IPS-15b (cell line): ENCODE measurements around the gene PIK3C2B.

Experiments used
- H3K27me3 ChIP-seq: one replicate; pipeline ENCODE4 v1.6.1; 2013; ENCODE audit warnings: low read length; ENCODE audit not compliant: control insufficient read depth, insufficient read depth
- H3K36me3 ChIP-seq: one replicate; pipeline ENCODE4 v1.6.1; 2013; ENCODE audit warnings: low read length; ENCODE audit not compliant: control insufficient read depth, insufficient read depth
- H3K4me1 ChIP-seq: one replicate; pipeline ENCODE4 v1.6.1; 2013; ENCODE audit warnings: mild to moderate bottlenecking, low read length; ENCODE audit not compliant: control insufficient read depth, insufficient read depth
- H3K4me3 ChIP-seq: one replicate; pipeline ENCODE4 v1.5.1; 2013; ENCODE audit warnings: low read depth, low read length
- H3K9ac ChIP-seq: one replicate; pipeline ENCODE4 v1.6.1; 2013; ENCODE audit warnings: low read depth, mild to moderate bottlenecking, low read length
- H3K9me3 ChIP-seq: one replicate; pipeline ENCODE4 v1.6.1; 2013; ENCODE audit warnings: mild to moderate bottlenecking, low read length; ENCODE audit not compliant: control insufficient read depth, insufficient read depth

PIK3C2B gene

DNA sequence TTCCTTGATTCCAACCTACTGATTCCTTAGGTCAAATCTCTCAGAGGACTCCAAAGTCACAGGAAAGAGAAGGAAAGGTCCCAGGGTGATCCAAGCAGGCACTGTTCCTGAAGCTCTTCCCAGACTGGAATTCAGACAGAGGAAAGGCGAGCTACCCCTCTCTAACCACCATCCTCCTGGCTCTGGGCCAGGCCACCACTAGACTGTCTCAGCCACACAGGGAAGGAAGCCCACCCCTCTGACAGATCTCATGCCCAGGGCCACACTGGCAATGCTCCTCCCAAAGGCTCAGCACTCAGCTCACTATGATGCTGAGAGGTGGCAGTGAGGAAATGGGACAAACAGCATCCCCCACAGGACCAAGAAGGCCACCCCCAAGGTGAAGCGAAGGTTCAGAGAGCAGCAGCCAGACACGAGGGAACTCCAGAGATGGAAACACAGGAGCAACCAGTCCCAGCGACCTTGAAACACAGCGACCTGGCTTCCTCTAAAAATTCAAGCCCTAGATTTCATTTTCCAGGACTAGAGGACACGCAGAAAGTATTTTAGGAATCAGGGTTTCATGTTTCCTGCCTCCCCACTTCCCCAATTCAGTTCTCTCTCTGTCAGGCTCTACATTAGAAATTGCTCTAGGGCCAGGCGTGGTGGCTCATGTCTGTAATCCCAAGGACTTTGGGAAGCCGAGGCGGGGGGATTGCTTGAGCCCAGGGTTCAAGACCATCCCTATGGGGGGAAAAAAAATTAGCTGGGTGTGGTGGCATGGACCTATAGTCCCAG, 18.8 kb downstream of the PIK3C2B start:
- peaks cover 6% of the 10 kb centered on the region for H3K4me1 ChIP-seq
- H3K36me3 ChIP-seq = no peaks in the 10 kb centered on the region
- no peak overlapping the region for H3K4me3 ChIP-seq
- no peak overlapping the region for H3K9ac ChIP-seq
- no peaks in the 10 kb centered on the region for H3K27me3 ChIP-seq
- no peaks in the 10 kb centered on the region for H3K9me3 ChIP-seq

DNA sequence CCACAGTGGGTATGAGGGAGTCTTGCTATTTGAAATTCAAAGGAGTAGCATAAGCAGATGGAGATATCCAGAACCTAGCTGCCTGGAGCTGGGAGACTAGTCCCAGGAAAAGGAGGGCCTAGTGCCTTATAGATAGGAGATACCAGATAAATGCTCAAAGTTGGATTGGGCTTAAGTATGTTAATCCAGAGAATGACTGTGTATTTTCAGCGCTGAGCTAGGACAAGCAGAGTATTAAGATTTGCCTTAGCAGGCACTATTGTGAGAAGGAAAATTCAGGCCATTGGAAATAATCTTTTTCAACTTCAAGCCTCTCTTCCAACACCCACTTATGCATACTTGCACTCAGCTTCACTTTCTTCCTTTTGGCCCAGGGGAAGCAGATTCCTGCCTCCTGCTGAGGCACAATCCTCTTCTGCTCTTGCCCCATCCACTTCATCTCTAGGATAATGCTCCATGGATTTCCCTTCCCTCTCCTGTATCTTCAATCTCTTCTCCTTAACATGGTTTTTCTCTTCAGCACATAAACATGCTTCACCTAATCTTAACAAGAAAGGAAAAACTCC, 21.1 kb downstream of the PIK3C2B start:
- Histone ChIP-seq H3K9me3 (no peaks in the 10 kb centered on the region), H3K4me1 (peaks cover 6% of the 10 kb centered on the region), H3K4me3 (no peak overlapping the region), H3K9ac (no peak overlapping the region), H3K36me3 (peaks cover 4% of the 10 kb centered on the region), H3K27me3 (no peaks in the 10 kb centered on the region)

DNA sequence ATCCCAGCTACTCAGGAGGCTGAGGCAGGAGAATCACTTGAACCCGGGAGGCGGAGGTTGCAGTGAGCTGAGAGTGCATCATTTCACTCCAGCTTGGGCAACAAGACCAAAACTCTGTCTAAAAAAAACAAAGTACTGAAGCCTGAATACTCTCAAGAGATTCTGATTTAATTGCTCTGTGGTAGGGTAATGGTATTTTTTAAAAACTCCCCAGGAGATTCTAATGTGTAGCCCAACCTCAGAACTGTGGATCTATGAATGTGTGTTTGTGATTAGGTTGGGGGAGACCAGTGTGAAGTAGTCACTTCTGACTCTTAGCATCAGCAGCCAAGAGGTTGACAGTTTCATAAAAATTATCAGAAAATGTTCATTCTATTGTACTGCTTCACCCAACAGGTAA, 21.9 kb downstream of the PIK3C2B start:
- Histone ChIP-seq H3K9me3 (no peaks in the 10 kb centered on the region), H3K4me1 (peaks cover 6% of the 10 kb centered on the region), H3K36me3 (peaks cover 4% of the 10 kb centered on the region), H3K9ac (no peak overlapping the region), H3K4me3 (no peak overlapping the region), H3K27me3 (no peaks in the 10 kb centered on the region)

DNA sequence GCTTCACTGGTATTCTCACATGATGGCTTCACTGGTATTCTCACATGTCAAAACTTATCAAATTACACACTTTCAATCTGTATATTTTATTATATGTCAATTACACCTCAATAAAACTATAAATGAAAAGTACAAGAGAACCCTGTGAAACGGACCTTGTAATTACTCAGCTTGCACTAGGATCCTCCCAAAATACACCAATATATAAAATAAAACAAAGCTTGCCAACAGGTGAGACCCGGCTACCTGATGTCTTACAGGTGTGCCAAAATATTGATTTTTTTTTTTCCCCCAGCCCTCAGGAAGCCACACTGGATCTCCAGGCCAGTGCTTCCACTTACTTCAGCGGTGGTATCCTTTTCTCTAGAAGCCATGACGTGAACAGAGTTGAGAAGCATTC, 22.9 kb downstream of the PIK3C2B start:
- Histone ChIP-seq H3K27me3 (no peaks in the 10 kb centered on the region), H3K36me3 (peaks cover 4% of the 10 kb centered on the region), H3K9ac (no peak overlapping the region), H3K9me3 (no peaks in the 10 kb centered on the region), H3K4me3 (no peak overlapping the region), H3K4me1 (peaks cover 9% of the 10 kb centered on the region)

DNA sequence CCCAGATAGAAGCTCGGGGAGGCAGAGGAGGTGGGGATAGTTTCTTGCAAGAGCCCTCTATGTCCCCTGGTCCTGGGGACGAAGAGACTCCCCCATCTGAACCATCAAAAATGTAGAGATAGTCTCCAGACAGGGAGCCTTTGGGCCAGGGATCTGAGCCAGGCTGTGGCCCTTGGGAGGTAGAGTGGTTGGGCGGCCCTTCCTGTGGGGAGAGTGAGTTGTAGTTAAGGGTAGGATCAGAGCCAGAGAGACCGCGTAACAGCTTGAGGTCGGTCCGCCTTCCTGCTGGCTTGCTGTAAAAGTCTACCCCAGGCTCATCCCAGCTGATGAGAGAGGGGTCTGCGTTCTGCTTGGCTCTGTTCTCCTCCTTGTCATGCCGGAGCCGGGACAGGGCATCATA, 25.3 kb downstream of the PIK3C2B start:
- Histone ChIP-seq H3K4me3 (no peak overlapping the region), H3K9me3 (no peaks in the 10 kb centered on the region), H3K9ac (no peak overlapping the region), H3K27me3 (no peaks in the 10 kb centered on the region), H3K36me3 (peaks cover 4% of the 10 kb centered on the region), H3K4me1 (peaks cover 13% of the 10 kb centered on the region)

DNA sequence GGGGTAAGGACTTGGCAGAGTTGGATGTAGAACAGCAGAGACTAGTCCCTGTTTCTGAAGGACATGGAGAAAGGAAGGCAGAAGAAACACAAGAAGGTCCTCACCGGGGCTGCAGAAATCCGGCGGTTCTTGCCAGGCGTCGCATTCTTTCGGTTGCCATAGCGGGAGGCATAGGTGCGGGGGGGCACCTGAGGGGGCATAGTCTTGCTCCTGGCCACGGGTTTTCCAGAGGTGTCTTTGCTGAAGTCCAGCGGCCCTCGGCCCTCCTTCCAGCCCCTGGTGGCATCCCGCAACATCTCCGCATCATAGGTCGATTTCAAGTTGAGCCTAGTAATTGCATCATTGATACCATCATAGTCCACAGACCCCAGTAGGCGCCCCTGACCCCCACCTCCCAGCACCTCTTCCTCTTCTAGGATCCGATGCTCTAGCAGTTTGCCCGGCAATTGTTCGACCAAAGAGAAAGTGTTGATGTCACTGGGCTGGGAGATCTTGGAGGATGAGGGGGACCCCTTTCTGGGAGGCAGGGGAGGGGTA, 25.8 kb downstream of the PIK3C2B start:
- no peak overlapping the region for H3K4me3 ChIP-seq
- no peaks in the 10 kb centered on the region for H3K27me3 ChIP-seq
- peaks cover 13% of the 10 kb centered on the region for H3K4me1 ChIP-seq
- no peak overlapping the region for H3K9ac ChIP-seq
- peaks cover 4% of the 10 kb centered on the region for H3K36me3 ChIP-seq
- no peaks in the 10 kb centered on the region for H3K9me3 ChIP-seq

DNA sequence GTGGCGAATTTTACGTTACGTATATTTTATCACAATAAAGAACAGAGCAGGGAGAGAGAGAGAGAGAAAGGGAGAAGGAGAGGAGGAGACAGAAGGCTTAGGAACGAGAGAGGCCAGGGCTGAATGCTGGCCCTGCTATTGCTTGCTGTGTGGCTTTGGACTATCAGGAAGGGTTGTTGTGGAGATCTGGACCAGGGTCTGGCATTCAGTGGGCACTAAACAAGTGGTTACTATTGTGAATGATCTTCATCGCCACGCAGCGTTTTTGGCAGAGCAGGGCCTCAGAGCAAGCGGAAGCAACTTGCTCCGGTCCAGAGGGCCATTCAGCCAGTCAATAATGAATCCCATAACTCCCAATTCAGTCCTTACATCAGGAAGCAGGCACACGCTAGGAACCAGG, 26.4 kb downstream of the PIK3C2B start:
- no peak overlapping the region for H3K9ac ChIP-seq
- H3K36me3 ChIP-seq = peaks cover 4% of the 10 kb centered on the region

DNA sequence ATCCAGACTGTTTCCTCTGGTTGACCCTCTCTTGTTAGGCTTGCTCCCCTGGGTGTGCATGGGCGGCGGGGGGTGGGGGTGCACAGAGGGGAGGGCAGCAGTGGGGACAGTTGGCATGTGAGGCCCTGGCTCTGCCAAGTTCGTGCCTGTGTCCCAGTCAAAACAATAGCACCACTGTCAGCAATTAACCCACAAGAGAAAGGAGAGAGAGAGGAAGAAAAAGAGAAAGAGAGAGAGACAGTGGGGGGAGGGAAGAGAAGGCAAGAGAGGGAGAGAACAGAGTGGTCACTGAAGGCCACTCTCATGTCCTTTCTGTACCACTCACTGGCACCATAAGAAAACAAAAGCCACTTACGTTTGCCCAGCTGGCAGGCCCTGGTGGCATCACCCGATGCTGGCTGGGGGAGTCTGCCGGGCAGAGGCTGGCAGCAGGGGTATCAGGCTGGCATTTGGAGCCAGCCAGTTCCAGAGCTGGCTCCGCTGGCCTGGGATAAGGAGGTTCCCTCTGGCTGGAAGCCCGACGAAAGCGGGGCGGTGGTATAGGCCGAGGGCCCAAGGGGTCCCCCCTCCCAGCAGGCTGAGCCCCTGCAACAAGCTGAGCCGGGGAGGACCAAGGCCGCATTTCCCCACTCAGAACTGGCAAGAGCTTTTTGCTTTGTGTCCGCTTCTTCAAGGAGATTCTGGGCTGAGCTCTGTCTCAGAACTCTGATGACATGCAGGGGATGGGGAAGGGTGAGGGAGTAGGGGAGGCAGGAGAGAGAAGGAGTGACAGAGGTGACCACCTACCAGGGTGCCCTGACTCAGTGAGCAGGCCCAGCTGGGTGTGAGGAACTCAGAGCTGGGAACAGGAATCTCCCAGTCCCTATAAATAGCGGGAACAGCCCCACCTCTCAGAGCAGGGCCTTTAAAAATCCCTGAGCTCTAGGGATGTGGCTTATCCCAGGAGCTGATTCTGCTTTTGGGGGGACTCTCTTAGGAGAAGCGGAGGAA, 27.9 kb downstream of the PIK3C2B start:
- Histone ChIP-seq H3K4me1 (peaks cover 7% of the 10 kb centered on the region), H3K27me3 (no peaks in the 10 kb centered on the region), H3K36me3 (peaks cover 9% of the 10 kb centered on the region), H3K4me3 (no peak overlapping the region), H3K9me3 (no peaks in the 10 kb centered on the region), H3K9ac (no peak overlapping the region)

More for the DNA sequence above, 26.4 kb downstream of the PIK3C2B start:
- H3K4me3 ChIP-seq = no peak overlapping the region
- no peaks in the 10 kb centered on the region for H3K9me3 ChIP-seq
- no peaks in the 10 kb centered on the region for H3K27me3 ChIP-seq
- H3K4me1 ChIP-seq = peaks cover 8% of the 10 kb centered on the region

DNA sequence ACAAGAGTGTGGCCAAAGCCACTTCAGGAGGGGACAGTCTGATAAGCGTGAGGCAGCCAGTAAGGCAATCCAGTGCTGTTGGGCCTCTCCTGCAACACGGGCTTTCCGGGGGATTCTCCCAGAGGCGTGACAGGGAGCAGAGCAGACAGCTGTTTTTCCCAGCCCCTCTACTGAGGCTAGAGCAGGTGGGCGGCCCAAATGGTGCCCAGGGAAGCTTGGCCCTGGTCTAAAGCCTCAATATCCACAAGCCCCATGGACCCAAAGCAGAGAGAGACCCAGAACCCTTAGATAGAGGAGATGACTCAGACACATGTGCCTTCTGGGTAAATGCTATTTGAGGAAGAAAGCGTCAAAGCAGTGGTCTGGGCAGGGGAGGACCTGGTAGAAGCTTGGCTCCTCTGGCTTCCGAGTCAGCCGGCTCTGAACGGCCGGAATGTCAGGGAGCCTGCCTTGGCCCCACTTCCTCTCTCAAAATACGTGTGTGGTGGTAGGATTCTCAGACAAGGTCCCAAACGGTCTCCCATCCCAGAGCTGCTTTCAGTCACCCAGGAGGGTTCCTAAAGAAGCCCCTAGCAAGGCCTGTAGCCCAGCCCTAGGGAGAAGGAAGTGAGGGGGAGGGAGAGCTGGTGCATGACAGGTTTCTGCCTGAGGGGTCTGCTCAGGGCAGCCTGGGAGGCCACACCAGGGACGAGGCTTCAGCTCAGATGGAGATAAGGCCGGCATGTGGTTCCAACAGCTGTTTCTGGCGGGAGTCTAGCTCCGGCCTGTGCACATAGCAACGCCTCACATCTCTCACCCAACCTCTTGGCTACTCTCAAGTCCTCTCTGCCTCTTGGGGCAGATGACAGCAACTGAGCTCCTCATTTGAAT, 28.8 kb downstream of the PIK3C2B start:
- Histone ChIP-seq H3K4me3 (no peak overlapping the region), H3K4me1 (peaks cover 7% of the 10 kb centered on the region), H3K36me3 (peaks cover 12% of the 10 kb centered on the region), H3K9ac (peak overlapping the region; percentile 16), H3K27me3 (no peaks in the 10 kb centered on the region), H3K9me3 (no peaks in the 10 kb centered on the region)

DNA sequence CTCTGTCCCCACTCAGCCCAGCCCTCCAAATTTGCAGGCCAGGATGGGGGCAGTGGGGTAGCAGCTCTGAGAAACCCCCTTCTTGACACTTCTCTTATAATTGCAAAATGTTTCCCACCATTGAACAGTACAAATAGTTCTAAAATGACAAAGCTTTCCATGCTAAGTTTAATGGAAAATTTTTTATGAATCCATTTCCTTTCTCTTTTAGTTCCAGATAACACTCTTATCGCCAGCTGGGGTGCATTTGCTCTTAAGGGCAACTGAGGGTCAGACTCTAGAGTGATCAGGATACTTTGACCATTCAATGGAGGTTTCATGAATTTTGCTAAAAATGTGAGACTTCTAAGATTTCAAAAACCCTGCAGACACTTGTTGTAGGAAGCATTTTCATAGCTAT, 29.9 kb downstream of the PIK3C2B start:
- no peak overlapping the region for H3K9ac ChIP-seq
- H3K4me3 ChIP-seq = no peak overlapping the region
- peaks cover 7% of the 10 kb centered on the region for H3K4me1 ChIP-seq
- no peaks in the 10 kb centered on the region for H3K9me3 ChIP-seq
- H3K36me3 ChIP-seq = peaks cover 12% of the 10 kb centered on the region
- H3K27me3 ChIP-seq = no peaks in the 10 kb centered on the region

DNA sequence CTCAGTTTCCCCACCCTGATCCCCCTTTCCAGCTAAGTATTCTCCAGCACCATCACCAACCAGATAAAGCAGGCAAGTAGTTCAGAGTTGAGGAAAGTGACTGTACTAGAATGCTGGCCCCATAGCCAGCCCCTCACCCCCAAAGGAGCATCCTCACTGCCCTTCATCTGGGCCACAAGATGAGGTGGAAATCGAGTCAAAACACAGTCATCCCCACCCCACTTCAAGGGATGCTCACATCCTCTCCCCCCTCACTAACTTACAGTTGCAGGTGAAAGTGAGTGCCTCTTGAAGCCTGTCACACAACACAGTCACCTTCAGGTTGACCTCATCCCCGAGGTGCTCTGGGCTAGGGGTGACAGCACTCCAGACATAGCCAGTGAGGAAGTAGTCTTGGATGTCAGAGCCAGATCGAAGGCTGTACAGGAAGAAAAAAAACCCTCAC, 30.4 kb downstream of the PIK3C2B start:
- no peak overlapping the region for H3K9ac ChIP-seq
- no peaks in the 10 kb centered on the region for H3K9me3 ChIP-seq
- no peaks in the 10 kb centered on the region for H3K27me3 ChIP-seq
- H3K36me3 ChIP-seq = peaks cover 10% of the 10 kb centered on the region
- H3K4me1 ChIP-seq = peaks cover 7% of the 10 kb centered on the region
- H3K4me3 ChIP-seq = no peak overlapping the region
